CD4-positive, alpha-beta T cell treated with Interleukin-17A for 4 hours (primary cell): Measurements from ENCODE around the gene ZNF768.
A peak's percentile ranks its signal among the peaks of the same experiment; 100 is the strongest.
"Not testable (repeated sequence)": the region's sequence is repeated elsewhere in the genome, so short reads cannot be mapped to it uniquely, and the experiment has no call there.

Source experiments
- DNase-seq: peaks from one replicate; pipeline ENCODE4 v3.0.0-alpha.2; 2020; ENCODE audit warnings: mixed read lengths

The ZNF768 gene

DNA sequence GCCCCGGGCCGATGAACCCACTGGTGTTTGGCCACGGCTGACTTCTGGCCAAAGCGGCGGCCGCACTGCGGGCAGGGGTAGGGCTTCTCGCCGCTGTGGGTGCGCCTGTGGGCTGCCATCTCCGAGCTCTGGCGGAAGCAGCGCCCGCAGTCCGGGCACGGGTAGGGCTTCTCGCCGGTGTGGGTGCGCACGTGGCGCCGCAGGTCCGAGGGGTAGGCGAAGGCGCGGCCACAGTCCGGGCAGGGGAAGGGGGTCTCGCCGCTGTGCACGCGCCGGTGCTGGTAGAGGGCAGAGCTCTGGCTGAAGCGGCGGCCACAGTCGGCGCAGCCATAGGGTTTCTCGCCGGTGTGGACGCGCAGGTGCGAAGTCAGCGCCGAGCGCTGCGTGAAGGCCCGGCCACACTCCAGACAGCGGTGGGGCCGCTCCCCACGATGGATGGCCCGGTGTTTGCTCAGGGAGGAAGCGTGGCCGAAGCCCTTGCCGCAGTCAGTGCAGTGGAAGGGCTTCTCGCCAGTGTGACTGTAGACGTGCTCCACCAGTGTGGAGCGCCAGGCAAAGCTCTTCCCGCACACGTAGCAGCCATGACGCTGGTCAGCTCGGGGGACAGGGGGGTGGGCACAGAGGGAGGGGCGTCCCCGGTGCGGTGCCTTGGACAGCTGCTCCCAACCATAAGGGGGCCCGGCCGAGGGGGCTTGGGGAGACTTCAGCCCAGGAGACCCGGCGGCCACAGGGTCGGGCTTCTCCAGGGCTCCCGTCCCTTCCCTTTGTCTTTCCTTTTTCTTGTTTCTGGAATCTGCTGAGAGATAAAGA is 29.2 kb upstream of the ZNF768 start:
- no peak for DNase-seq

DNA sequence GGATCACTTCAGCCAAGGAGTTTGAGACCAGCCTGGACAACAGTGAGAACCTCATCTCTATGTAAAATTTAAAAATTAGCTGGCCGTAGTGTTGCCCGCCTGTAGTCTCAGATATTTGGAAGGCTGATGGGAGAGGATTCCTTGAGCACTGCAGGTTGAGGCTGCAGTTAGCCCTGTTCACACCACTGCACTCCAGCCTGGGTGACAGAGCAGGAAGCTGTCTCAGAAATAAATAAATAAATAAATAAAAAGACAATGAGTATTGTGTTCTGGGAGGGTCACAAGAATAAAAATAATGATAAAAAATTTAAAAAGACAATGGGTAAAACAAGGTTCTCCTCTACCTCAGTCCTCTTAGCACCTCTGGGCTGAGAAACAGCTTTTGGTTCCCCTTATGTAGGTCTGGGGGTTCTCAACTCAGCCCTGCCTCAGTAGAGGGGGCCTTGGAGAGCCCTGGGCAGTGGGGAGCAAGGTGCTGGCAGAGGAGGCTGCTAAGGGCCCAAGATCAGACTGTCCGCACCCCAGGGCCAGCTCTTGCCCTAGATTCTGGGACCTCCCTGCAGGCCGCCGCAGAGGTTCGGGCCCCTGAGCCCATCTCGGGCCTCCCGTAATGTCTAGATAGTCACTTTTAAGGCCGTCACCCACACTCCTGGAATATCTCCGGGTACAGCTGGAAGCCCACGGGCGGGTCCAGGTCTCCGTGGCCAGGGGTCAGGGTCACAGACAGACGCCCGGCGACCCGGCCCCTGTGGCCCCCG is 28.4 kb upstream of the ZNF768 start:
- DNase-seq = no peak

DNA sequence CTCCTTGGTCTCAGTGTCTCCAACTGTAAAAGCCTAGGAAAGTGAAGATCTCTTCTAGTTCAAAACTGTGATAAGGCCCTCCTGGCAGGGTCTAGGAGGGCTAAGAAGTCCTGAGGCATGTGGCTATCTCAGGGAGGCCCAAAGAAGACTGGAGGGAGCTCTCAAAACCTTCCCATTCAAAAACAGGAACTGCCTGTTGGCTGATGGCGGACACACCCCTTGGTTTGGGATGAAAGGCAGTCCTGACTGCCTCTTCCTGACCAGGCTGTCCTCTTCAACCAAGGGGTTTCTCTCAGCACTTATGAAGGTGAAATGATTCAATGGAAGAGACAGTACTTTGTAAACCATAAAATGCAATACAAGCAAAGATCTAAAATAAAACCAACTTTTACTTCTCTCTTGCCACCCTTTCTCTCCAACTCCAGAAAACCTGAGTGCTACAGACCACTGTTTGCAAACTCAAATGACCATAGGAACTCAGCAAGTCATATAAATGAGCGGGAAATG is 27.1 kb upstream of the ZNF768 start:
- DNase-seq = no peak

DNA sequence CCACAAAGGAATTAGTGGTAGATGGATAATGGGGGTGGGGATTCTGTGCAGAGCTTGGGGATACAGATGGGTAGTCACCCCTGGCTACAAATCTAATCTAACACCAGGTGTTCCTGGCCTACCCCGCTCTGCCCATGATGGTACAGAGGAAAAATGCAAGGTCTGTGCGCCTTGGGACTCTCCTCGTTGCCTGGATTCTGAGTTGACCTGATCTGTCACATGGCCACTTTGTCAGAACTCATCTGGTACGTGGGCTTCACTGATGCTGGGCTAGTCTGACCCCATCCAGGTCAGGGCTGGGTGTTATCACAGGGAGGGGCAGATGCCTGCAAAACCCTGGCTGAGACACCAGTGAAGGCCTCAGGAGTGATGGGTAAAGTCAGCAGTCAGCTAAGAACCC is 26.6 kb upstream of the ZNF768 start:
- DNase-seq = no peak

DNA sequence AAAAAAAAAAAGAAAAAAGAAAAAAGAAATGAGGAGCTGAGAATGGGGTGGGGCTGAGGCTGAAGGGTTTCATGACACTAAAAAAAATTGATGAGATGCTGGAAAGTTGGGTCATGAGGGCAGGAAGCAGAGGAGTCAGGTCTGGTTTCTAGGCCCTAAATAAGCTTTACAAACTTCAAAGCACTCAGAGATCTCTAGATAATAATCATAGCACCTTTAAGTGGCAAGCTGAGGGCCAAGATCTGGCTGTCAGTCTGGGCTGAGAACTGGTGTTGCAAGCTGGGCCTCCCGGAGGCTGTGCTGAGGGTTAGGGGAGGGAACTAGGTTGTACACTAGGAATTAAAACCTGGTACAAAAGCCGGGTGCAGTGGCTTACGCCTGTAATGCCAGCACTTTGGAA is 25.4 kb upstream of the ZNF768 start:
- DNase-seq = peak; percentile 80

DNA sequence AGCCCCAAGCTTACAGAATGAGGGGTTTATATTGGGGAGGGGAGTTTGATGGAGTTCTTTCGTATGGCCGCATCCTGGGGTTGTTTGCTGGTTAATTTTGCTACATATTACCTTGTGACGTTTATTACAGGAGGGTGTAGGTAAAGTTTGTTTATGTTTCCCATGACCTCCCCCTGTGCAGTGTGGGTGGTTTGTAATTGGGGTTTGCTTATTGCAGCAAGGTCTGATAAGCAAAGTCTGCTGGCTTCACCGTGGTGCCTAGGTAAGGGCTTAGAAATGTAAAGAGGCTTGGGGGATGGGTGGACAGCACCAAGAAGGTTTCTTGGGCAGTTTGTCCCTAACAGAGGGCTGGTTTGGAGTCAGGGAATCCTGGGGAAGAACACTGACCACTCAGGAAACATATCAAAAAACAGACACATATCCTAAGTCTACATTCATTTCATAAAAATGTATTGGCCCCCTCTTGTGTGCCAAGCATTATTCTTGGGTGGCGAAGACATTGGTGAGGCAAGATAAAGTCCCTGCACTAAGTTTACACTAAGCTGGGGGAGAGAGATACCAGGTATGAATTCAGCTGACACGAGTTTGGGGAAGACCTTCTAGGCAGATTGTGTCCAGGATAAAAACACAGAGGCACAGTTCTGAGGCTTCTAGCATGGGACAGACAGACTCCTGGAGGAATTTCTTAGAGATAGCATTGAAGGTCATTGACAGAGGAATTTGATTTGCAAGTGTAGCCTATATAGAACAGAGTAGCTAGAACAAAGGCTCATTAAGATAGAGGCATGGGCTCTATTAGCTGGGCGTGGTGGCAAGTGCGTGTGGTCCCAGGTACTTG is 22.3 kb upstream of the ZNF768 start:
- DNase-seq = no peak

DNA sequence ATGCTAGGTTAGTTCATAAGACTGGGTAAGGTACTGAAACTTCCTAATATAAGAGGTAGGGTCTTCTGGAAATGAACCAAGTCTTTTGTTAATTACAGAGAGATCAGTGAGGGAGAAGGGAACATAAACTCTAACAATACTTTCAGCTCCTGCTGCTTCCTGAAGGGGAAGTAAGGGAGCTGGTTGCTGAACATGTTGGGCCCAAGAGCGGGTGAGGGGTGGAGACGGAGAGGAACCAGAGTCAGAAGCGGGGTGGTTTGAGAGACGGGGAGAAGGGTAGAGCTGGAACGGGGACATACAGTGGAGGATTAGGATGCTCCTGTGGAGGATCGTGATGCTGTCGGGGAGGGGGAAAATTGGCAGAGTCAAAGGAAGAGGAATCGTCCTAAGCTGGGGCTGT is 19.7 kb upstream of the ZNF768 start:
- DNase-seq = no peak

DNA sequence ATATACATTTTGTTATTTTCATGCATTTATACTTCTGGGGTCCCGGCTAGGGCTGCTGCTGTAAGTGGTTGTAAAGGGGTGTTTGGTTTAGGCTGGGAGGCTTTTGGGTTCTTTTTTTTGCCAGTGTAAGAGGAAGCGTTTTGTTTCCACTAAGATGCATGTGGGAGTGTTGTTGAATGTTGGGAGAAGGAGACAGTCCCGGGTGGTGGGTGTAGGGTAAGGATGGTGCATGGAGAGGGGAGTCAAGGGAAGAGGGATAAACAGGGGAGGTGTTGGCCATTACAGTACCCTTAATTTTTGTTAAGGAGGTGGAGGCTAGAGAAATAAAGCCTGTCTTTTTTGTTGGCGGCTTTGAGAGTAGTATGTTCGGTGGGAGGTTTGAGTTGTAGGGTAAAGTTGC is 16.7 kb upstream of the ZNF768 start:
- no peak for DNase-seq

DNA sequence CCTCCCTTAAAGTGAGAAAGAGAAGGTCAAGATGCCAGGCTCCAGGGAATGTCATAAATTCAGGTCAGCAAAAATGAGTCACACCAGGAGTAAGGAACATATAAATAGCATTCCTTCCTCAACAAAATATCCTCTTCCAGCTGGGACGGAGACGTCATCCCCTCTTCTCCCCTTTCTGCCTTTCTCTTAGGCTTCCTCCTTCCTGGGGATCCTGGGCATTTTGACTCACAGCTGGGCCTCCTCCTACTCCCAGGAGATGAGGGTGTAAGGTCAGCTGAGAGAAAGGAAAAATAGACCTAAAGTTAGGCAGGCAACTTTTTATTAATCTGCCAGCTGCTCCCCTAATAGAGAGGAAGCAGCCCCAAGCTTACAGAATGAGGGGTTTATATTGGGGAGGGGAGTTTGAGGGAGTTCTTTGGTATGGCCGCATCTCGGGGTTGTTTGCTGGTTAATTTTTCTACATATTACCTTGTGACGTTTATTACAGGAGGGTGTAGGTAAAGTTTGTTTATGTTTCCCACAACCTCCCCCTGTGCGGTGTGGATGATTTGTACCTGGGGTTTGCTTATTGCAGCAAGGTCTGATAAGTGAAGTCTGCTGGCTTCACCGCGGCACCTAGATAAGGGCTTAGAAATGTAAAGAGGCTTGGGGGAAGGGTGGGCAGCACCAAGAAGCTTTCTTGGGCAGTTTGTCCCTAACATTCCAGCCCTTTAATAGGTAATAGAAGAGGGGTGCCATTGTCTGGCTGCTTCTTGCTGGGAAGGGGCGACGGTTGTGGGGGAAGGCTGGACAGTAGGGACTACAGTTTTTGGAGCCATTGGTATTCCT is 15.3 kb upstream of the ZNF768 start:
- no peak for DNase-seq

DNA sequence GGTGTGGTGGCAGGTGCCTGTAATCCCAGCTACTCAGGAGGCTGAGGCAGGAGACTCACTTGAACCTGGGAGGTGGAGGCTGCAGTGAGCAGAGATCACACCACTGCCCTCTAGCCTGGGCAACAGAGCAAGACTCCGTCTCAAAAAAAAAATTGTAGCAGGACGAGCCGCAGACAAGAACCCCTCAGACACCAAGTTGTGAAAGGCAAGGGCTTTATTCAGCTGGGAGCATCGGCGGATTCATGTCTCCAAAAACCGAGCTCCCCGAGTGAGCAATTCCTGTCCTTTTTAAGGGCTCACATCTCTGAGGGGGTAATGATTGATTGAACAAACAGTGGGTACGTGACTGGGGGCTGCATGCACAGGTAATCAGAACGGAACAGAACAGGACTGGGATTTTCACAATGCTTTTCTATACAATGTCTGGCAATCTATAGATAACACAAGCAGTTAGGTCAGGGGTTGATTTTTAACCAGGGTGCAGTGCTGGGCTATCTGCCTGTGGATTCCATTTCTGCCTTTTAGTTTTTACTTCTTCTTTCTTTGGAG is 14.6 kb upstream of the ZNF768 start:
- not testable (repeated sequence) for DNase-seq

DNA sequence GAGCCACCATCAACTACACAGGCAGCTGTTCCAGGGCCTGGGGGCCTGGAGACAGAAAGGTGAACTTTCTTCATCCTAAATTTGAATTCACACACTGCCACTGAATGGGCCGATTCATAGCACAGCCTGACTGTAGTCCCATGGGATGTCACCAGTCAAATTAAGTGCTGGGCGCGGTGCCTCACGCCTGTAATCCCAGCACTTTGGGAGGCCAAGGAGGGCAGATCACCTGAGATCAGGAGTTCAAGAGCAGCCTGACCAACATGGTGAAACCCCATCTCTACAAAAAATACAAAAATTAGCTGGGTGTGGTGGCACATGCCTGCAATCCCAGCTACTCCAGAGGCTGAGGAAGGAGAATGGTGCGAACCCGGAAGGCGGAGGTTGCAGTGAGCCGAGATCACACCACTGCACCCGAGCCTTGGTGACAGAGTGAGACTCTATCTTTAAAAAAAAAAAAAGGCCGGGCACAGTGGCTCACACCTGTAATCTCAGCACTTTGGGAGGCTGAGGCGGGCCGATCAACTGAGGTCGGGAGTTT is 13.7 kb upstream of the ZNF768 start:
- not testable (repeated sequence) for DNase-seq

DNA sequence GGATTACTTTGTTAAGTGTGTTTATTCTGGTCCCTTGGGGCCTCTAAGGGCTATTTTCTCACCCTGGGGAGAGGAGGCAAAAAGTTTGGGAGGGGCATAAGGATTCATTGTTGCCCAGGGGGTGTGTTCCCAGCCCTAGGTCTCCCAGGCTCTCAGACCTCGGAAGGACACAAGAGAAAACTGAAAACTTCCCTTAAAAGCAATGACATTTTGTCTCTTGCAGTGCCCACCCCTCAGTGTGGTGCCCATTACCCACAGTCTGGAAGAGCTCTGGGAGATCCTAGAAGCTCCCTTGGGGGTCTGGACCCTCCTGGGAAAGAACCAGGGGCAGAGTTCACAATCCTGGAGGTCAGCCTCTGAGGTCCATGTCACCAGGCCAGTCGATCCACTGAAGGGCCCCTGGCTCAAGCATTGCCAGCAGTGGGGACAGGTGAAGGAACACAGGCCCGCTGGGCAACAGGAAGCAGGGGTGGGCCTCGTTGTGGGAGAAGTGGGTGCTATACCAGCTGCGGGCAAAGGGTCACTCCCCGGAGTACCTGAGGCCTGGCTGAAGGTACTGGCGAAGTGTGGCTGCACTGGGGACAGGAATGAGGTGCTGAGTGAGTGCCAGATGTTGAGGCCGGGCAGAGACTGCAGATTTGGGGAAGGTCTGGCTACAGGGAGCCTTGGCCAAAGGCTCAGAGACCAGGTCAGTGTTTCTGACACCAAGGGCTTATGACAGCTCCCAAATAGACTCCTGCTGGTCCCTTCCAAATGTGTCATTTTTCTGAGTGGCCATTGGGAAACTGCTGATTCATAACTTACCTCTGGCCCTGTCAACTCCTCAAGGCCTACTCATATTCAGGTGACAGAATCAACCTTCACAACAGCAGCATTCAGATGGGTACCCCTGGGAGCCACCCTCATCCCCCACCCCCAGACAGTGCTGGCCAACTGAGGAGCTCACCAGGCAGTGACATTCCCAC is 12.9 kb upstream of the ZNF768 start:
- DNase-seq = no peak

DNA sequence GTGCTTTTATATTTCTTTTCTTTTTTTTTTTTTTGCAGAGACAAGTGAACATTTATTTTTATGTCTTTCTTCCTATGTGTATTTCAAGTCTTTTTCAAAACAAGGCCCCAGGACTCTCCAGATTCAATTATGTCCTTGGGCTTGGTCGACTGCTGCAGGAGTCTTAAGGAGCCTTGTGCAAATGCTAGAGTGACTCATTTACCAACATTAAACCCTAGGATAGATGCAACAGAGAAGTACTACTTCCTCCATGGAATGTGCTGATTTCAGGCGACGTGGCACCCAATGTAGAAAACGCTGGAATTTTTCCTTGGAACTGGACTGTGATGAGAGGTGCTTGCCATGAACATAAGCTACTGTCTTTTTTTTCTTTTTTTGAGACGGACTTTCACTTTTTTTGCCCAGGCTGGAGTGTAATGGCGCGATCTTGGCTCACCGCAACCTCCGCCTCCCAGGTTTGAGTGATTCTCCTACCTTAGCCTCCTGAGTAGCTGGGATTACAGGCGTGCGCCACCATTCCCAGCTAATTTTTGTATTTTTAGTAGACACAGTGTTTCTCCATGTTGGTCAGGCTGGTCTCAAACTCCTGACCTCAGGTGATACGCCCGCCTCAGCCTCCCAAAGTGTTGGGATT is 10.1 kb upstream of the ZNF768 start:
- DNase-seq = not testable (repeated sequence)

DNA sequence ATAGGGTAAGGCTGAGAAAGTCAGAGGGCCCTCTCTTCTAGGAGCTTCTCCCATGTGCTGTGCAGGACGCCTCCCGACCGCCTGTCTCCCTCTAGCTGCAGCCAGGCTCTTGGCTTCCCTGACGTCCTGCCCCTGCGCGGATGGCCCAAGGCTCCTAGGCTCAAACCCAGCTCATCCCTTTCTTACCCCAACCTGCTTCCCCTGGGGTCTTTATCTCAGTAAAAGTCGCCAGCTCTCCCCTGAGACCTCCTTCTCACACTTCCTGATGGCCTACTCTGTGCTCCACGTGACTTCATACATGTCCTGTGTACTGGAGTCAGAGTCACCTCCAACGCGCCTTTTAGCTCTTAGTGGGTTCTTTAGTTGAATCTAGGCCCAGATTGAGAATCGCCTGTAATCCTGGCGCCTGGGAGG is 9.4 kb upstream of the ZNF768 start:
- DNase-seq = peak; percentile 77

DNA sequence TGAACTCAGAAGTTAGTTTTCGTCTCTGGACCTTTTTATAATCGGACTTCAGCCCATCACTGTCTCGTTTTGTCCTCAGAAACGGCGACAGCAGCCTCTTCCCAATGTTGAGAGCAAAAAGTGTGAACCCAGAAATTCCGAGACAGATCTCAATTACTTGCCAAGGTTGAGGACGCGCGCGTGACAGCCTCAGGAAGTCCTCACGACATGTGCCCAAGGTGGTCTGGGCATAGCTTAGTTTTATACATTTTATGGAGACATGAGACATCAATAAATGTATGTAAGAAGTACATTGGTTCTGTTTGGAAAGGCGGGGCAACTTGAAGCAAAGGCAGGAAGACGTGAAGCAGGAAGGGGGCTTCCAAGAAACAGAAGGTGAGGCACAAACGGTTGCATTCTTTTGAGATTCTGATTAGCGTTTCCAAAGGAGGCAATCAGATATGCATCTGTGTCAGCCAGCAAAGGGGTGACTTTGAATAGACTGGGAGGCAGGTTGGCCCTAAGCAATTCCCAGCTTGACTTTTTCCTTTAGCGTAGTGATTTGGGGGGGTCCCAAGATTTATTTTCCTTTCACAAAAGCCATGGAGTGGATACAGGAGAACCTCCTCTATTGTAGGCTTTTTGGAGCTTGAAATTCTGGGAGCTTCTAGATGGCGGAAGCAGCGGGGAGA is 8.9 kb upstream of the ZNF768 start:
- no peak for DNase-seq

DNA sequence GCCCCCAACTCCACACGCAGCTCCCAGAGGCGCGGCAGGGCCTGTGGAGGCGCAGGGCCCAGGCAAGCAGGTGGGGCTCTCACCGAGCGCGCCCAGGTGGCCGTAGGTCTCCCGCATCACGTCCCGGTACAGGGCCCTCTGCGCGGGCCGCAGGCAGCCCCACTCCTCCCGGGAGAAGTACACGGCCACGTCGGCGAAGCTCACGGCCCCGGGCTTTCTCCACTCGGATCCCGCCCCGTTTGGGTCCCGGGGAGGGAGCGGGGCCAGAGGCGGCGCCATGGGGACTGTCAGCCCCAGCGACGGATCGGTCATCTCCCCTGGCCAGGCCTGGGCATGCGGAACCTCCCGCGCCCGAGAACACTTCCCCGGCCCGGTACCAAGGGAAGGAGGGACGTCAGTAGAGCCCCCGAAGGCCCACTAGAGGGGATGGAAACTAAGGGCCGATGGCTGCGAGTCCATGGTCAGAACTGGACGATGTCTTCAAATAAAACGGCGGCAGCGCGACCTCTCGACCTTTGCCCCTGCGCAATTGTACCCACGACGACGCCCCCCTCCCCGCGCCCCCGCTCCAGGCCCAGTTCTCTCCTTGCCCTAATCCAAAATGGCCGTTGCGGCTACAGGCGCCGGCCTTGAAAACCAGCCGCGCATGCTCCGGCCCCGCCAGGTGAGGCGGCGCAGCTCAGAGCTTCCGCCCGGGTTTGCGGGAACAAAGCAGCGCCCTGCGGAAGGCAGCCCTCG is 8.2 kb upstream of the ZNF768 start, which contains the start of gene ZNF747:
Gene ZNF747, minus strand, starts transcription at position 491 of the 738 bp plus-strand sequence. Its CDS starts 179 bp downstream, at position 312.
- peak; percentile 94 for DNase-seq

DNA sequence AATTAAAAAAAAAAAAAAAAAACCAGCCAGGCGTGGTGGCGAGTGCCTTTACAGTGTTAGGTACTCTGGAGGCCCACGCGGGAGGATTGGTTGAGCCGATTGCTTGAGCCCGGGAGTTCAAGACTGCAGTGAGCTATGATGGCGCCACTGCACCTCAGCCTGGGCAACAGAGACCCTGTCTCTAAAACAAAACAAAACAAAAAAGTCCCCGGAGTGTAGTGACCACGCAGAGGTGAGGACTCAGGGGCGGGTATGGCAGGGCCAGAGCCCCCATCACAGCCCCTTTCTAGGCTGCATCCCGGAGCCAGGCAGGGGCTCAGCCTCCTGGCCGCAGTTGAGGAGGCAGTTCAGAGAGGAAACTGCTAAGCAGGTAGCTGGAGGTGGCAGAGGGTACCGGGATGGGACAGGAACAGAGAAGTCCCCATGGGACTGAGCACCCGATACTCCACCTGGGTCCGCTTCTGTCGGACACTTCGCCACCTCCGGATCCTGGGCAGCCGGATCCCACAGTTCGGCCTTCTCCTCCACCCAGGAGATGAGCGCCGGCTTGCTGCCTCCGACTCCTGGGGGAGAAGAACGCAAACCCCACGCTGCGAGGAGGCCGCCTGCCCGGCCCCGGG is 7.5 kb upstream of the ZNF768 start:
- DNase-seq = peak; percentile 24

DNA sequence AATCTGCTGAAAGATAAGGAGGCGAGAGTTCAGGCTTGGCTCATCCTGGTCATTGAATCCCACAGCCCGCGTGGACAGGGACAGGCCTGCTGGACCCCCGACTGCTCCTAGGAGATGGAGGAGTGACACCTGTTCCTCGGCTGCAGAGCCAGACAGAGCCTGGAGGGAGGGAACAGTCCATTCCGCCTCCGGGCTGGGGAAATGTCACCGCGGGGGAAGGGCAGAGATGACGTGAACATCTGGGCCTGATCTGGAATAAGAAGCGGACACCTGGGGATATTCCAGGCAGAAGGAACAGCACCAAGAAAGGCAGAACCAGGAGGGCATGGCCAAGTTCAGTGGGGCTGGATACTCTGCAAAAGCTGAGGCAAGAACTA is 6.8 kb upstream of the ZNF768 start:
- no peak for DNase-seq
